AG04450 (cell line): ENCODE data around the gene ABCC11. TPM values are rescaled to one million over a fixed set of nuclear protein-coding genes. Genes with fewer than 3 reads are reported as not detected.
A peak's percentile ranks its signal among the peaks of the same experiment; 100 is the strongest.

Experiments used
- CTCF ChIA-PET: fragments of 300-600, 350-600 bp; formaldehyde crosslinking; extraction: SDS; loops from one replicate; lab custom pipeline; 2022; ENCODE audit warnings: antibody characterized with exemption, inconsistent platforms; lab: Charles Lee
- POLR2A ChIA-PET: fragments of 350-600 bp; formaldehyde crosslinking; extraction: SDS; loops from one replicate; lab custom pipeline; 2021; ENCODE audit warnings: antibody characterized with exemption, inconsistent platforms; lab: Yijun Ruan, JAX
- DNase-seq: peaks from one replicate; pipeline ENCODE4 v3.0.0-alpha.2; 2011; ENCODE audit warnings: low read depth, low spot score
- H3K27ac ChIP-seq: one replicate; pipeline ENCODE4 v1.5.1; 2012; ENCODE audit warnings: low read depth, low read length, control low read depth
- H3K27me3 ChIP-seq: one replicate; pipeline ENCODE4 v1.6.0; 2012; ENCODE audit warnings: low read length; ENCODE audit not compliant: control insufficient read depth, insufficient read depth
- H3K4me3 ChIP-seq: 2 replicates; pipeline ENCODE4 v1.5.1; 2011; ENCODE audit warnings: mild to moderate bottlenecking, low read depth, low read length, control low read depth
- H3K9me3 ChIP-seq: 2 replicates; pipeline ENCODE4 v1.5.1; 2012; ENCODE audit warnings: low read length; ENCODE audit not compliant: control insufficient read depth, insufficient read depth
- polyA plus RNA-seq: library from polyadenylated mRNA; depleted of rRNA; stranded (reverse); fragments of >200 nt; gene quantifications from 2 replicates; pipeline ENCODE4 v1.2.3, GENCODE V29; 2011
- TF ChIP-seq, protein P1 (sequence below): IDR thresholded peaks from 2 replicates; pipeline ENCODE4 v1.5.1; 2011; ENCODE audit warnings: low read depth, low read length, control low read depth, inconsistent platforms

ABCC11 gene
- polyA plus RNA-seq, 1 experiment, result 0.06 TPM

GRCh38 chr16:48256579-48257177 is 9.3 kb upstream of the ABCC11 start:
- ChIA-PET POLR2A (no interaction called here), CTCF (interaction anchor here (0.6 to 1.6 kb wide), 7 partner anchors 10 to 1114 kb away, joined by 3 to 7 read pairs (median 3); no protein-coding TSS in a partner anchor)
- H3K27ac ChIP-seq, result no peak overlapping the region
- no peak overlapping the region for H3K4me3 ChIP-seq
- DNase-seq, result no peak
- H3K9me3 ChIP-seq, result no peaks in the 10 kb centered on the region
- no peaks in the 10 kb centered on the region for H3K27me3 ChIP-seq
- TF ChIP-seq, protein P1, sequence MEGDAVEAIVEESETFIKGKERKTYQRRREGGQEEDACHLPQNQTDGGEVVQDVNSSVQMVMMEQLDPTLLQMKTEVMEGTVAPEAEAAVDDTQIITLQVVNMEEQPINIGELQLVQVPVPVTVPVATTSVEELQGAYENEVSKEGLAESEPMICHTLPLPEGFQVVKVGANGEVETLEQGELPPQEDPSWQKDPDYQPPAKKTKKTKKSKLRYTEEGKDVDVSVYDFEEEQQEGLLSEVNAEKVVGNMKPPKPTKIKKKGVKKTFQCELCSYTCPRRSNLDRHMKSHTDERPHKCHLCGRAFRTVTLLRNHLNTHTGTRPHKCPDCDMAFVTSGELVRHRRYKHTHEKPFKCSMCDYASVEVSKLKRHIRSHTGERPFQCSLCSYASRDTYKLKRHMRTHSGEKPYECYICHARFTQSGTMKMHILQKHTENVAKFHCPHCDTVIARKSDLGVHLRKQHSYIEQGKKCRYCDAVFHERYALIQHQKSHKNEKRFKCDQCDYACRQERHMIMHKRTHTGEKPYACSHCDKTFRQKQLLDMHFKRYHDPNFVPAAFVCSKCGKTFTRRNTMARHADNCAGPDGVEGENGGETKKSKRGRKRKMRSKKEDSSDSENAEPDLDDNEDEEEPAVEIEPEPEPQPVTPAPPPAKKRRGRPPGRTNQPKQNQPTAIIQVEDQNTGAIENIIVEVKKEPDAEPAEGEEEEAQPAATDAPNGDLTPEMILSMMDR, result no peak

DNA sequence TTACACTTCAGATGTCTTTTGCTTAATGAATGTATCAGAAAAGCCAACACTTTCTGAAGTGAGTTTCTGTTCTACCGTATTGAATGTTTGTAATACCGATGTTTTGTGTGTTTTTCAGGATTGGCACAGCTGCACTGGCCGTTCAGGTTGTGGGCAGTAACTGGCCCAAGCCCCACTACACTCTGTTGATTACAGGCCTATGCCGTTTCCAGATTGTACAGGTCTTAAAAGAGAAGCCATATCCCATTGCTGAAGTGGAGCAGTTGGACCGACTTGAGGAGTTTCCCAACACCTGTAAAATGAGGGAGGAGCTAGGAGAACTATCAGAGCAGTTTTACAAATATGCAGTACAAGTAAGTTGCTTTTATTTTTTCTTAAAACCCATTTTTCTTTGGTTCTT is 4.7 kb upstream of the ABCC11 start:
- Histone ChIP-seq H3K9me3 (no peaks in the 10 kb centered on the region), H3K27me3 (no peaks in the 10 kb centered on the region), H3K4me3 (no peak overlapping the region), H3K27ac (no peak overlapping the region)
- DNase-seq, result no peak
- CTCF ChIA-PET, result interaction anchor here (1.2 to 2.1 kb wide), 3 partner anchors 20 to 379 kb away, joined by 4 to 8 read pairs (median 5); no protein-coding TSS in a partner anchor
- TF ChIP-seq, protein P1, result no peak
- POLR2A ChIA-PET, result no interaction called here

GRCh38 chr16:48250520-48251278 is 3.4 kb upstream of the ABCC11 start:
- no peak for DNase-seq
- H3K27ac ChIP-seq, result no peak overlapping the region
- no peaks in the 10 kb centered on the region for H3K27me3 ChIP-seq
- no peaks in the 10 kb centered on the region for H3K9me3 ChIP-seq
- no peak overlapping the region for H3K4me3 ChIP-seq
- ChIA-PET CTCF (interaction anchor here (0.6 to 2.1 kb wide), 4 partner anchors 28 to 380 kb away, joined by 3 to 8 read pairs (median 4); no protein-coding TSS in a partner anchor), POLR2A (no interaction called here)
- TF ChIP-seq, protein P1, result no peak

- Histone ChIP-seq H3K9me3 (no peaks in the 10 kb centered on the region; the same call in 1 of the 2 replicates), H3K4me3 (peak overlapping the region; percentile 92), H3K27me3 (no peaks in the 10 kb centered on the region), H3K27ac (no peak overlapping the region)
- TF ChIP-seq, protein P1, result no peak
- ChIA-PET POLR2A (no interaction called here), CTCF (interaction anchor here (1.0 kb wide), 1 partner anchor 377 kb away, joined by 3 read pairs; no protein-coding TSS in a partner anchor)
- no peak for DNase-seq
Observed at GRCh38 chr16:48246066-48246465, 1.3 kb downstream of the ABCC11 start.

GRCh38 chr16:48244863-48245195 is 2.5 kb downstream of the ABCC11 start:
- Histone ChIP-seq H3K27me3 (no peaks in the 10 kb centered on the region), H3K27ac (no peak overlapping the region), H3K9me3 (no peaks in the 10 kb centered on the region; the same call in 1 of the 2 replicates), H3K4me3 (peak overlapping the region; percentile 92)
- DNase-seq, result no peak
- ChIA-PET POLR2A (no interaction called here), CTCF (interaction anchor here (2.5 kb wide), 1 partner anchor 386 kb away, joined by 7 read pairs; no protein-coding TSS in a partner anchor)
- TF ChIP-seq, protein P1, result no peak
